K562 treated with DMSO at 1 percent for 48 hours (cell line): Measurements from ENCODE around the gene ALDH4A1. TPM values are rescaled to one million over a fixed set of nuclear protein-coding genes. Genes with fewer than 3 reads are reported as not detected.

Source experiments
- total RNA-seq: library from RNA; unstranded; fragments of 300-600 nt; gene quantifications from 2 replicates; pipeline ENCODE4 v1.2.3, GENCODE V29; 2022; ENCODE audit warnings: low replicate concordance; ENCODE audit errors: extremely low read depth

Gene ALDH4A1
- not detected in 2 replicates for total RNA-seq

GRCh38 chr1:18902523-18903290 lies at the start of gene ALDH4A1:
TSS of gene ALDH4A1 (minus strand) at chr1:18902555. CDS start at chr1:18902523, 32 bp downstream.

DNA sequence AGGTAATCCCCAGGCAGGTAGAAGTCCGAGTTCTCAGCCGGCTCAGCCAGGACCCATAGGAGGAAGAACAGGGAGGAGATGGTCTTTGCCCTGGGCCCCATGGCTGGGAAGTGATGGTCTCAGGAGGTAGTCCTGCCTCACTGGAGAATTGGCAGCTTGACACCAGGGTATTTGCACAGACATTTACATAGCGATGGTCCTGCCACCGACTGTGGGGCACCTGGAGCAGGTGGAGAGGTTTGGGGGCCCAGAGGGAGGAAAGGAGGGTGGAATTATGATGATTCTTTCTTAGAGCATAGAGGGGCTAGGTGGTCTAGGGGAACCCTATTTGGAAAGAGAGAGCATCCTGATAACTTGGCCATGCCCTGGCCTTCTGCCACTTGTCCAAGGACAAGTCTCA lies 42.8 kb downstream of the ALDH4A1 start, which contains the start of gene TAS1R2:
Gene TAS1R2 (minus strand): TSS at position 101 of the 400 bp plus-strand sequence. CDS start 0 bp downstream, at position 101.

Other genes with a start within 250 kb of the ALDH4A1 start
- gene TAS1R2, start 42.9 kb downstream of the ALDH4A1 start, total RNA-seq: not detected in 2 replicates
- not detected in 2 replicates for gene IFFO2, start 54.1 kb upstream of the ALDH4A1 start, total RNA-seq